Nephron (organoid): ENCODE data around the gene FREM1.

Experiments used
- H3K27ac Mint-ChIP-seq, 3 experiments: 2 replicates each; pipeline ENCODE4 v1.8.0; 2020; ENCODE audit warnings: mixed read lengths in 3 of 3, mild to moderate bottlenecking in 2 of 3, moderate library complexity in 1 of 3
- H3K27me3 Mint-ChIP-seq: 2 replicates; pipeline ENCODE4 v1.8.0; 2021; ENCODE audit warnings: low read depth, mild to moderate bottlenecking, moderate library complexity, mixed read lengths
- H3K36me3 Mint-ChIP-seq: 2 replicates; pipeline ENCODE4 v1.8.0; 2020; ENCODE audit warnings: low read depth, mixed read lengths
- H3K4me1 Mint-ChIP-seq: 2 replicates; pipeline ENCODE4 v1.8.0; 2020; ENCODE audit warnings: mixed read lengths
- H3K4me3 Mint-ChIP-seq, 3 experiments: 2 replicates each; pipeline ENCODE4 v1.8.0; 2020; ENCODE audit warnings: mild to moderate bottlenecking in 3 of 3, mixed read lengths in 3 of 3, moderate library complexity in 2 of 3
- H3K9me3 Mint-ChIP-seq: 2 replicates; pipeline ENCODE4 v1.8.0; 2020; ENCODE audit warnings: mixed read lengths
- TF ChIP-seq, protein P1 (sequence below), 3 experiments: fragments of 200-600 bp; sonication (generic); IDR thresholded peaks; one replicate each; pipeline ENCODE4 v1.5.0; 2021; ENCODE audit warnings: antibody characterized with exemption in 3 of 3; ENCODE audit not compliant: unreplicated experiment in 3 of 3

The FREM1 gene

DNA sequence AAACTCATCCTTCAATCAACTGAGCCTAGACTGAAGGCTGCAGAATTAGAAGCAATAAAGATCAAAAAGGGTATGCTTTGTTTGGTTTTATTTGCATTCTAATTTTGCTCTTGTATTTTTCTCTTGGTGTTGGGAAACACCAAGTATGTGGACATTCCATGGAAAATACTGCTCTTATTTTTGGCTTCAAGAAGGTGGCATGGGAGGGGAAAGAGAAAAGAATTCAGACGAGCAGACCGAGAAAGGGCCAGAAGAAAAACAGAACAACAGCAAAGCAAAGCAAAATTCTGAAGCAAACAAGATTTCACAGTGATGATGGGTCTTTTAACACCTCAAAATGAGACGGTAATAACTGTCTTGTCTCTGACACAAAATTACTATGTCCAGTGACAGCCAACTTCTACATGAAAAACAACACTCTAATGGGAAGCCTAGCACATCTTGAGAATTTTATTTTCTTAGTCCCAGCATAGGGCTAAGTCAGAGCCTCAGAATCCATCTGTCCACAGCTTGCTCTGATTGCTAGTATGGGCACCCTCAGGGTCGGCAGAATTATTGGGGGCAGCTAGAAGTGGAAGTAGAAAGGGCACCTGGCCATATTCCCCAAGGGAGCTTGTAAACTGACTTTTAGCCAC, 26.8 kb downstream of the FREM1 start:
- peak overlapping the region; percentile 51 to 79 (median 57) for H3K27ac Mint-ChIP-seq
- H3K27me3 Mint-ChIP-seq, result no peaks in the 10 kb centered on the region

DNA sequence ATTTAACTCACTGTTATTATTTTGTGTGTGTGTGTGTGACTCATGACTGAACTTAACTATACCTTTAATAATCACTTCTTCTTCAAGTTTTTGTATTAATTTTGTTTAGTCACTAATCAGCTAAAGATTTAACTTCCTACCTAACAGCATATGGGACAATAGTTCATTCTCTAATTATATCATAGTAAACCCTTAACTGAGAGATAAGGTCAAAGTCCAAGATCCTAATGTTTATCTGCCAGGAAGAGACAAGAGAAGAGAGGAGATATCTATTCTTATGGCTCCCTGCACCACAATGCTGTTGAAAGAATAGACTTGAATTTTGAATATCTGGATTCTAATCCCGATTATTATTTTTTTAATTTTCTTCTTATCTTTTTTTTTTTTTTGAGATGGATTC, 28.1 kb downstream of the FREM1 start:
- H3K4me1 Mint-ChIP-seq, result peaks cover 43% of the 10 kb centered on the region
- H3K4me3 Mint-ChIP-seq, result no peak overlapping the region
- H3K27ac Mint-ChIP-seq, result peak overlapping the region; percentile 62 to 89 (median 85)
- no peaks in the 10 kb centered on the region for H3K27me3 Mint-ChIP-seq
- H3K9me3 Mint-ChIP-seq, result peaks cover 14% of the 10 kb centered on the region
- H3K36me3 Mint-ChIP-seq, result peaks cover 72% of the 10 kb centered on the region
- TF ChIP-seq, protein P1, sequence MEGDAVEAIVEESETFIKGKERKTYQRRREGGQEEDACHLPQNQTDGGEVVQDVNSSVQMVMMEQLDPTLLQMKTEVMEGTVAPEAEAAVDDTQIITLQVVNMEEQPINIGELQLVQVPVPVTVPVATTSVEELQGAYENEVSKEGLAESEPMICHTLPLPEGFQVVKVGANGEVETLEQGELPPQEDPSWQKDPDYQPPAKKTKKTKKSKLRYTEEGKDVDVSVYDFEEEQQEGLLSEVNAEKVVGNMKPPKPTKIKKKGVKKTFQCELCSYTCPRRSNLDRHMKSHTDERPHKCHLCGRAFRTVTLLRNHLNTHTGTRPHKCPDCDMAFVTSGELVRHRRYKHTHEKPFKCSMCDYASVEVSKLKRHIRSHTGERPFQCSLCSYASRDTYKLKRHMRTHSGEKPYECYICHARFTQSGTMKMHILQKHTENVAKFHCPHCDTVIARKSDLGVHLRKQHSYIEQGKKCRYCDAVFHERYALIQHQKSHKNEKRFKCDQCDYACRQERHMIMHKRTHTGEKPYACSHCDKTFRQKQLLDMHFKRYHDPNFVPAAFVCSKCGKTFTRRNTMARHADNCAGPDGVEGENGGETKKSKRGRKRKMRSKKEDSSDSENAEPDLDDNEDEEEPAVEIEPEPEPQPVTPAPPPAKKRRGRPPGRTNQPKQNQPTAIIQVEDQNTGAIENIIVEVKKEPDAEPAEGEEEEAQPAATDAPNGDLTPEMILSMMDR (IDR thresholded peaks at IDR 0.05; ENCODE audit: unreplicated experiment in 3 of 3), result no peak

More for the DNA sequence above, 26.8 kb downstream of the FREM1 start:
- peaks cover 67% of the 10 kb centered on the region for H3K36me3 Mint-ChIP-seq
- TF ChIP-seq, protein P1 (IDR thresholded peaks at IDR 0.05; ENCODE audit: unreplicated experiment in 3 of 3), result no peak
- H3K9me3 Mint-ChIP-seq, result peaks cover under 1% of the 10 kb centered on the region
- peaks cover 52% of the 10 kb centered on the region for H3K4me1 Mint-ChIP-seq
- no peak overlapping the region for H3K4me3 Mint-ChIP-seq

- Mint-ChIP-seq H3K27ac (peak overlapping the region; percentile 85 to 89 (median 85)), H3K4me3 (peak overlapping the region in 1 of 3 experiments; percentile 4), H3K4me1 (peaks cover 42% of the 10 kb centered on the region), H3K9me3 (peaks cover 21% of the 10 kb centered on the region), H3K36me3 (peaks cover 75% of the 10 kb centered on the region), H3K27me3 (no peaks in the 10 kb centered on the region)
- TF ChIP-seq, protein P1 (IDR thresholded peaks at IDR 0.05; ENCODE audit: unreplicated experiment in 3 of 3), result no peak
Measured at GRCh38 chr9:14881006-14881405, 29.2 kb downstream of the FREM1 start.

DNA sequence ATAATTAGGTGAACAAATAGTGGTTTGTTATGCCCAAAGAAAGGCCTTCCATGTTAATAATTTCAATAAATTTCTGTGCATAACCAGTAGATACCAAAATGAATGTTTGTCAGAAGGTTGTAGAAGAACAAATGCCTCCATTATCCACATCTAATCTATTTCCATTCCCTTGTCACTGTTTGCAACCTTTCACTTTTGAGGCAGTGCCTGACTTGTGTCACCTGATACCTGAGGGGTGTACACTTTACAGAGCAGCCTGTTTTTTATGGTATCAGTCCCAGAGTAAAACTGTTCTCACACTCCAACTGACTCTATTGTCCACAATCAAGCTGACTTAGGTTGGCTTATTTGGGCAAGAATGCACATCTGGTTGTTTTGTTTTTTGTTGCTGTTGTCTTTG, 40.1 kb downstream of the FREM1 start:
- peaks cover 10% of the 10 kb centered on the region for H3K9me3 Mint-ChIP-seq
- TF ChIP-seq, protein P1 (IDR thresholded peaks at IDR 0.05; ENCODE audit: unreplicated experiment in 3 of 3), result no peak
- no peak overlapping the region for H3K4me3 Mint-ChIP-seq
- H3K27me3 Mint-ChIP-seq, result no peaks in the 10 kb centered on the region
- H3K4me1 Mint-ChIP-seq, result peaks cover 36% of the 10 kb centered on the region
- H3K27ac Mint-ChIP-seq, result peak overlapping the region in 2 of 3 experiments; percentile 56 to 75
- peaks cover 32% of the 10 kb centered on the region for H3K36me3 Mint-ChIP-seq

GRCh38 chr9:14869671-14870070, 40.6 kb downstream of the FREM1 start:
- H3K4me3 Mint-ChIP-seq, result no peak overlapping the region
- peak overlapping the region; percentile 56 to 75 (median 69) for H3K27ac Mint-ChIP-seq
- H3K27me3 Mint-ChIP-seq, result no peaks in the 10 kb centered on the region
- H3K4me1 Mint-ChIP-seq, result peaks cover 37% of the 10 kb centered on the region
- peaks cover 29% of the 10 kb centered on the region for H3K36me3 Mint-ChIP-seq
- TF ChIP-seq, protein P1 (IDR thresholded peaks at IDR 0.05; ENCODE audit: unreplicated experiment in 3 of 3), result no peak
- H3K9me3 Mint-ChIP-seq, result peaks cover 9% of the 10 kb centered on the region
